Urinary bladder (tissue), 4 donors: ENCODE data around the gene ADAMTS6. TPM values are rescaled to one million over a fixed set of nuclear protein-coding genes. Genes with fewer than 3 reads are reported as not detected.
"Not testable (repeated sequence)": the region's sequence is repeated elsewhere in the genome, so short reads cannot be mapped to it uniquely, and the experiment has no call there.

Experiments used
- DNase-seq: peaks from one replicate; pipeline ENCODE4 v3.0.0-alpha.2; 2015; ENCODE audit errors: extremely low spot score
- H3K27ac ChIP-seq: one replicate; pipeline ENCODE4 v1.5.1; 2013; ENCODE audit warnings: low read depth, mild to moderate bottlenecking, moderate library complexity
- H3K36me3 ChIP-seq: one replicate; pipeline ENCODE4 v1.6.1; 2013; ENCODE audit warnings: mild to moderate bottlenecking, moderate library complexity; ENCODE audit not compliant: insufficient read depth
- H3K4me1 ChIP-seq: one replicate; pipeline ENCODE4 v1.6.1; 2013; ENCODE audit warnings: mild to moderate bottlenecking, moderate library complexity; ENCODE audit not compliant: insufficient read depth
- H3K4me3 ChIP-seq: one replicate; pipeline ENCODE4 v1.5.1; 2013; ENCODE audit warnings: low read depth, low read length
- WGBS: extraction: QIAGEN DNeasy Blood & Tissue Kit; methylation state at CpG from one replicate; pipeline ENCODE4 v1.1.7; 2013; 5-methylcytosine and 5-hydroxymethylcytosine counted together
- polyA plus RNA-seq: library from polyadenylated mRNA; stranded (reverse); fragments of 200-250 nt; gene quantifications from one replicate; pipeline ENCODE4 v1.2.3, GENCODE V29; 2013
- total RNA-seq: library from RNA; depleted of rRNA; stranded (reverse); fragments of >200 nt; gene quantifications from one replicate; pipeline ENCODE4 v1.2.3, GENCODE V29; 2014
- donor health status: healthy with polysubstance abuse.
- donor health status: healthy.

ADAMTS6 gene
- total and polyA plus RNA-seq, 2 donors, result 2.6 to 23.1 TPM

DNA sequence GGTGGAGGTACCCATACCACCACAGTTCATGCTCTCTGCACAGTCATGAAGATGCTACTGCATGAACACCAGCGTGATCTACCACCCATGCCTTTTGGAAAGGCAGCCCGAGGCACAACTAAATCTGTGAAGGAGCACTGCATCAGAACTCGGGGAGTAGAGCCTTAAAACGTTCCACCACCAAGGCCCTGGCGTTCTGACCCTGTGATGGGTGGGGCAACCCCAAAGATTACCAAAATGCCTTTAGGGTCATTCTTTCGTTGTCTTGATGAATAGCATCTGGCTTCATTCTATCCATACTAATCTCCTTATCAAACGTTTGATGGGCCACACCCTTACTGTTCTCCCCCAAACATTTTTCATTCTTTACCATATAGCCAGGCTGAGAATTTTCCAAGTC lies 97.9 kb downstream of the ADAMTS6 start:
- 80% methylated on average over 7 of the region's 7 CpGs for WGBS
- no peaks in the 10 kb centered on the region for H3K36me3 ChIP-seq

DNA sequence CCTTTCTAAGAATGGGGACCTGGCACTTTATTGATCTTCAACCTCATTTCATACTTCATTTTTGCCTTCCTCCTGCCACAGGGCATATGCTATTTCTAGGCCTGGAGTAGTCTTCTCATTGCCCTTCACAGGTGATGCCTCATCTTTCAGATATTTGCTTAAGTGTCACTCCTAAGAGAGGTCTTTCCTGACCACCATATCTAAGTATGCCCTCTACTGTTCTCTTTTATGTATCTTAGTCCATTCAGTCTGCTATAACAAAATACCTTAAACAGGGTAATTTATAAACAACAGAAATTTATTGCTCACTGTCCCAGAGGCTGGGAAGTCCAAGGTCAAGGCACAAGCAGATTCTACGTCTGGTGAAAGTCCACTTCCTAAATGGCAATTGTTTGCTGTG lies 99.1 kb downstream of the ADAMTS6 start:
- WGBS, result 88% methylated on average over 1 of the region's 1 CpG
- Histone ChIP-seq H3K27ac (no peak overlapping the region), H3K4me3 (no peak overlapping the region), H3K36me3 (no peaks in the 10 kb centered on the region), H3K4me1 (no peaks in the 10 kb centered on the region)
- no peak for DNase-seq

More for the DNA sequence above, 97.9 kb downstream of the ADAMTS6 start:
- Histone ChIP-seq H3K4me3 (no peak overlapping the region), H3K4me1 (no peaks in the 10 kb centered on the region), H3K27ac (no peak overlapping the region)
- no peak for DNase-seq

GRCh38 chr5:65370505-65370904 lies 111.2 kb downstream of the ADAMTS6 start:
- DNase-seq, H3K27ac ChIP-seq, H3K4me3 ChIP-seq, H3K4me1 ChIP-seq, H3K36me3 ChIP-seq: not testable (repeated sequence)
- WGBS, result 97% methylated on average over 15 of the region's 15 CpGs

DNA sequence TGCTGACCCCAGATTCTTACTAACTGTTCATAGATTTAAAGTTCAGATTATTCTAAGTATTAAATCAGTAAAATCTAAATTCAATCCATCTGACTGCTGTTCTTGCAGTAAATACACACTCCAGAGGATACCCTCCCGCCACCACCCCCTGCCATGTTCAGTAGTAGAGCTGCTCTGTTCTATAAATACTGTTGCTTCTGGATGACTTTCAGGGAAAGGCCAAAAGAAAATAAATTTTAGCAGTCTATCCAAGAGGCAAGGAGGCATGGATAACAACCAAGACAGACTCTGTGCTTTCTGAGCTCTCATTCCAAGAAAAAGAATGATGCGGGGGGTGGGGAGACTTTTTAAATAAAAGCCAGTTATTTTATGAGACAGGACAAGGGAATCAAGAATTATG lies 115.1 kb downstream of the ADAMTS6 start:
- no peaks in the 10 kb centered on the region for H3K4me1 ChIP-seq
- no peak for DNase-seq
- 54% methylated on average over 2 of the region's 2 CpGs for WGBS
- H3K27ac ChIP-seq, result no peak overlapping the region
- no peak overlapping the region for H3K4me3 ChIP-seq
- H3K36me3 ChIP-seq, result peaks cover 2% of the 10 kb centered on the region

DNA sequence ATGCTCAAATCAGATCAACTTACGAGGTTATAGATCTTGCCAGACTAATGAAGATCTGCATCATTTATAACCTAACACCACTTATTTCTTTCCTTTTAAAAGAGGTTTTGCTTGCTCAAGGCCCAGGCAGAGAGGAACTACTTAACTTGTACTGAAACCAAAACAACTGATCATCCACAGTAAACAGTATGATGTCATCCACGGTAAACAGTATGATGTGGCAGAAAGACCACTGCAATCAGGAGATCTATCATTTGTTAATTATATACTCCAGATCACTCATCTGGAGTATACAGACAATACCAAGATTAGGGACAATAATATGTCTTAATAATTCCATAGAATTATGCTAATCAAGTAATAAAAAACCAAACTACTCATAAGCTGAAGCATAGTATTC lies 116.8 kb downstream of the ADAMTS6 start:
- Histone ChIP-seq H3K36me3 (peaks cover 2% of the 10 kb centered on the region), H3K4me3 (no peak overlapping the region), H3K4me1 (no peaks in the 10 kb centered on the region), H3K27ac (peak overlapping the region; percentile 10)
- 78% methylated on average over 2 of the region's 2 CpGs for WGBS
- DNase-seq, result no peak

- H3K27ac ChIP-seq, result no peak overlapping the region
- H3K36me3 ChIP-seq, result peaks cover 2% of the 10 kb centered on the region
- H3K4me1 ChIP-seq, result no peaks in the 10 kb centered on the region
- no peak overlapping the region for H3K4me3 ChIP-seq
- DNase-seq, result no peak
- WGBS, result 35% methylated on average over 2 of the region's 2 CpGs
Measured at GRCh38 chr5:65363499-65363898, 118.2 kb downstream of the ADAMTS6 start.

DNA sequence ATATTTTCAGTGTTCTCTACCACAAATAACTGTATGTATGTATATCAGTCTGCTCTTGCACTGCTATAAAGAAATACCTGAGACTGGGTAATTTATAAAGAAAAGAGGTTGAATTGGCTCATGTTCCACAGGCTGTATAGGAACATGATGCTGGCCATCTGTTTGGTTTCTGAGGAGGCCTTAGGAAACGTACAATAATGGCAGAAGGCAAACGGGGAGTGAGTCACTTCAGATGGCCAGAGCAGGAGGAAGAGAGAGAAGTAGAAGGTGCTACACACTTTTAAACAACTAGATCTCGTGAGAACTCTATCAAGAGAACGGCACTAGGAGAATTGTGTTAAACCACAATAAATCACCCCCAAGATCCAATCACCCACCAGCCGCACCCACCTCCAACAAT lies 121.7 kb downstream of the ADAMTS6 start:
- no peaks in the 10 kb centered on the region for H3K36me3 ChIP-seq
- H3K27ac ChIP-seq, result no peak overlapping the region
- no peaks in the 10 kb centered on the region for H3K4me1 ChIP-seq
- no peak overlapping the region for H3K4me3 ChIP-seq
- no peak for DNase-seq
- WGBS, result 81% methylated on average over 5 of the region's 5 CpGs

DNA sequence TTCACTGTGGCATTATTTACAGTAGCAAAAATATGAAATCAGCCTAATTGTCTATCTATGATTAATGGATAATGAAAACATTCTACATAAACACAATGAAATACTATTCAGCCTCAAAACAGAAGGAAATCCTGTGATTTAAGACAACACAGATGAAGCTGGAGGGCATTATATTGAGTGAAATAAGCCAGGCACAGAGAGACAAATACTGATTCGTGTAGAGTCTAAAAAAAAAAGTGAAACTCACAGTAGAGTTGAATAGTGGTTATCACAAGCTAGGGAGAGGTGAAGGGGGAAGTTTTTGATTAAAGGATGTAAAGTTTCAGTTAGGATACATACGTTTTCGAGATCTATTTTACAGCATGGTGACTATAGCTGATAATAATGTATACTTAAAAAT lies 122.2 kb downstream of the ADAMTS6 start:
- Histone ChIP-seq H3K4me3 (no peak overlapping the region), H3K36me3 (no peaks in the 10 kb centered on the region), H3K27ac (no peak overlapping the region), H3K4me1 (no peaks in the 10 kb centered on the region)
- WGBS, result 72% methylated on average over 3 of the region's 3 CpGs
- no peak for DNase-seq

GRCh38 chr5:65356274-65356673 lies 125.4 kb downstream of the ADAMTS6 start:
- H3K4me1 ChIP-seq, result no peaks in the 10 kb centered on the region
- no peak for DNase-seq
- 38% methylated on average over 1 of the region's 1 CpG for WGBS
- no peak overlapping the region for H3K27ac ChIP-seq
- H3K4me3 ChIP-seq, result no peak overlapping the region
- H3K36me3 ChIP-seq, result no peaks in the 10 kb centered on the region

- no peaks in the 10 kb centered on the region for H3K36me3 ChIP-seq
- H3K4me1 ChIP-seq, result no peaks in the 10 kb centered on the region
- H3K4me3 ChIP-seq, result no peak overlapping the region
- no peak for DNase-seq
- H3K27ac ChIP-seq, result no peak overlapping the region
- 79% methylated on average over 1 of the region's 1 CpG for WGBS
Measured at GRCh38 chr5:65355301-65355700, 126.4 kb downstream of the ADAMTS6 start.

- Histone ChIP-seq H3K4me1 (no peaks in the 10 kb centered on the region), H3K36me3 (no peaks in the 10 kb centered on the region), H3K4me3 (no peak overlapping the region), H3K27ac (no peak overlapping the region)
- DNase-seq, result no peak
Measured at GRCh38 chr5:65341835-65342234, 139.9 kb downstream of the ADAMTS6 start.

DNA sequence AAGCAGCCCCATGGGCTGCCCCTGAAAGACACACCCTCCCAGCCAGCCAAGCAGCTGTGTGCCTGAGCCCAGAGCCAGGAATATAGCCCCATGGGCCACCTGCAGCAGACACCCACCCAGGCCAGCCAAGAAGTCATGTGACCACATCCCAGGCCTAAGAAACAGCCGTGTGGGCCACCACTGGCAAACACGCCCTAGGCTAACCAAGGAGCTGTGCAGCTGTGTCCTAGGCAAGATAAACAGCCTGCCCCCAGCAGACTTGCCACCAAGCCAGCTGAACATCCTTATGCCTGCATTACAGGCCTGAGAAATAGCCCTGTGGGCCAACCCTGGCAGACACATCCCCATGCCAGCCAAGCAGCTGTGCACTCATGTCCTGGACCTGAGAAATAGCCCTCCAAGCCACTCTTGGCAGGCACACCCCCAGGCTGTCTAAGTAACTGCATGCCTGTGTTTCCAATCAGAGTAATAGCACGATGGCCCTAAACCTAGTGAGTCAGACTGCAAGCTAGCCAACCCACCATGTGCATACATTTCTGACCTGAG lies 143.0 kb downstream of the ADAMTS6 start:
- no peak for DNase-seq

DNA sequence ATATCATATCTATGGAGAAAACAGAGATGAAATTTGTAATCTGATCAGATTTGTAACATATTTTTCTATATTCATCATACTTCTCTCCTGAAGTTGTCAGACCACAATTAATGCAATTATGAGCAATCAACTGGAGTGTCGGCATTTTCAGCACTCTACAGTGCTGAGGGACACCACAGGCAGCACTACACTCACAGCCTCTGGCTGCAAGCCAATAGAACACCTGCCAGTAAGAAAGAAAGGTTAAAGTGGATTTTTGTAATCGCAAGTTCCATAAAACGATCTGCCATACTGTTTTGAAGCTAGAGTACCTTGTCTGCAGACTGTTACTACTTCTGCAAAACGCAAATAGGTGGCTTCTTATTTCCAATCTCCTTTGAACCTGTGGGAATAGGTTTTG lies 147.6 kb downstream of the ADAMTS6 start:
- H3K27ac ChIP-seq, result no peak overlapping the region
- 88% methylated on average over 4 of the region's 4 CpGs for WGBS
- H3K4me3 ChIP-seq, result no peak overlapping the region
- no peak for DNase-seq
- H3K4me1 ChIP-seq, result no peaks in the 10 kb centered on the region
- H3K36me3 ChIP-seq, result no peaks in the 10 kb centered on the region

More for the DNA sequence above, 143.0 kb downstream of the ADAMTS6 start:
- Histone ChIP-seq H3K27ac (no peak overlapping the region), H3K36me3 (no peaks in the 10 kb centered on the region), H3K4me3 (no peak overlapping the region), H3K4me1 (no peaks in the 10 kb centered on the region)
- WGBS, result 93% methylated on average over 3 of the region's 3 CpGs

DNA sequence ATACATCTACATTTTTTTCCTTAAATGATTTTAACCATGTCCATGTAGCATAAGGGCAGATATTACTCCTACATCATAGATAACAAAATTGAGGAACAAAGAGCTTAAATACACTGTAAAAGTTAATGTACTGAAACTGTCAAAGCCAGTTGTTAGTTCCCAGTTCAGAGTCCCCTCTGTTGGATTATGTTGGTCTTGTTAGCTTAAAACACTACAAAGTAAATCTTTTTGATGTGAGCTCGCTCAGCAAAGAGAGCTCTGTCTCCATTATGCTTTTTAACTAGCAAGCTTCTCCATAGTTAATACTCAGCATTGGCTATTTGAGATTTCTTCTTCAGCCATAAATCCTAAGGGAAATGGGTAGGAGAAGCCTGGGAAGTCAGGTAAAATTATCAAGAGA lies 149.1 kb downstream of the ADAMTS6 start:
- DNase-seq, result no peak
- Histone ChIP-seq H3K27ac (no peak overlapping the region), H3K36me3 (no peaks in the 10 kb centered on the region), H3K4me1 (no peaks in the 10 kb centered on the region), H3K4me3 (no peak overlapping the region)
- WGBS, result 83% methylated on average over 1 of the region's 1 CpG

GRCh38 chr5:65329266-65329665 lies 152.5 kb downstream of the ADAMTS6 start:
- H3K4me1 ChIP-seq, result no peaks in the 10 kb centered on the region
- no peak overlapping the region for H3K4me3 ChIP-seq
- no peaks in the 10 kb centered on the region for H3K36me3 ChIP-seq
- WGBS, result 39% methylated on average over 2 of the region's 2 CpGs
- no peak overlapping the region for H3K27ac ChIP-seq
- DNase-seq, result no peak
